ENCODE results near the gene EIF4G3. TPM values are rescaled to one million over a fixed set of nuclear protein-coding genes. Genes with fewer than 3 reads are reported as not detected.
"Not testable (repeated sequence)": the region's sequence is repeated elsewhere in the genome, so short reads cannot be mapped to it uniquely, and the experiment has no call there.

The EIF4G3 gene
- total RNA-seq, 1 donor from 2014 or later = 27.3 TPM

GRCh38 chr1:21174230-21174629 lies 2.5 kb downstream of the EIF4G3 start:
- TF ChIP-seq, protein P1, sequence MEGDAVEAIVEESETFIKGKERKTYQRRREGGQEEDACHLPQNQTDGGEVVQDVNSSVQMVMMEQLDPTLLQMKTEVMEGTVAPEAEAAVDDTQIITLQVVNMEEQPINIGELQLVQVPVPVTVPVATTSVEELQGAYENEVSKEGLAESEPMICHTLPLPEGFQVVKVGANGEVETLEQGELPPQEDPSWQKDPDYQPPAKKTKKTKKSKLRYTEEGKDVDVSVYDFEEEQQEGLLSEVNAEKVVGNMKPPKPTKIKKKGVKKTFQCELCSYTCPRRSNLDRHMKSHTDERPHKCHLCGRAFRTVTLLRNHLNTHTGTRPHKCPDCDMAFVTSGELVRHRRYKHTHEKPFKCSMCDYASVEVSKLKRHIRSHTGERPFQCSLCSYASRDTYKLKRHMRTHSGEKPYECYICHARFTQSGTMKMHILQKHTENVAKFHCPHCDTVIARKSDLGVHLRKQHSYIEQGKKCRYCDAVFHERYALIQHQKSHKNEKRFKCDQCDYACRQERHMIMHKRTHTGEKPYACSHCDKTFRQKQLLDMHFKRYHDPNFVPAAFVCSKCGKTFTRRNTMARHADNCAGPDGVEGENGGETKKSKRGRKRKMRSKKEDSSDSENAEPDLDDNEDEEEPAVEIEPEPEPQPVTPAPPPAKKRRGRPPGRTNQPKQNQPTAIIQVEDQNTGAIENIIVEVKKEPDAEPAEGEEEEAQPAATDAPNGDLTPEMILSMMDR (conservative IDR thresholded peaks at IDR 0.05; ENCODE audit: low read depth, low read length) = no peak
- DNase-seq (ENCODE audit: low read depth) = no peak
- peak overlapping the region; percentile 97 for H3K4me3 ChIP-seq (ENCODE audit: low read depth, low read length)

DNA sequence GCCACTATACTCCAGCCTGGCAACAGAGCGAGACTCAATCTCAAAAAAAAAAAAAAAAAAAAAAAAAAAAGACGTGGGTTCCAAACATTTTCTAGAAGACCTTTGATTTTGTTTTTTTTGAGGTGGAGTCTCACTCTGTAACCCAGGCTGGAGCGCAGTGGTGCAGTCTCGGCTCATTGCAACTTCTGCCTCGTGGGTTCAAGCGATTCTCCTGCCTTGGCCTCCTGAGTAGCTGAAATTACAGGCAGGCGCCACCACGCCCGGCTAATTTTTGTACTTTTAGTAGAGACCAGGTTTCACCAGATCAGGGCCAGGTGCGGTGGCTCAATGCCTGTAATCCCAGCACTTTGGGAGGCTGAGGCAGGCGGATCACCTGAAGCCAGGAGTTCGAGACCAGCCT lies 3.6 kb downstream of the EIF4G3 start:
- not testable (repeated sequence) for DNase-seq (ENCODE audit: low read depth); H3K4me3 ChIP-seq (ENCODE audit: low read depth, low read length)

- H3K4me3 ChIP-seq (ENCODE audit: low read depth, low read length); DNase-seq (ENCODE audit: low read depth): not testable (repeated sequence)
These were observed 5.9 kb downstream of the EIF4G3 start for GRCh38 chr1:21170837-21171236.

GRCh38 chr1:21168444-21168843 lies 8.3 kb downstream of the EIF4G3 start:
- DNase-seq (ENCODE audit: low read depth) = no peak
- TF ChIP-seq, protein P1 (conservative IDR thresholded peaks at IDR 0.05; ENCODE audit: low read depth, low read length) = no peak
- no peak overlapping the region for H3K4me3 ChIP-seq (ENCODE audit: low read depth, low read length)

GRCh38 chr1:21165646-21166045 lies 11.1 kb downstream of the EIF4G3 start:
- TF ChIP-seq, protein P1 (conservative IDR thresholded peaks at IDR 0.05; ENCODE audit: low read depth, low read length) = no peak
- no peak overlapping the region for H3K4me3 ChIP-seq (ENCODE audit: low read depth, low read length)
- no peak for DNase-seq (ENCODE audit: low read depth)

DNA sequence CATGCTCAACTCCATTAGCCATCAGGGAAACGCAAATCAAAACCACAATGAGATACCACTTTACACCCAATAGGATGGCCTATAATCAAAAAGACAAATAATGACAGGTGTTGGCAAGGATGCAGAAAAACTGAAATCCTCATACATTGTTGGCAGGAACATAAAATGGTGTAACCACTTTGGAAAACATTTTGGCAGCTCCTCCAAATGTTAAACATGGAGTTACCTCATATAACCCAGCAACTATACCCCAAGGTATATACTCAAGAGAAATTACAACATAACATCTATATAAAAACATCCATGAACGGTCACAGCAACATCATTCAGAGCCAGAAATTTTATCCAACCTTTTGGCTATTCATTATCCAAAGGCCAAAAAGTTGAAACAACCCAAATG lies 11.6 kb downstream of the EIF4G3 start:
- no peak overlapping the region for H3K4me3 ChIP-seq (ENCODE audit: low read depth, low read length)
- DNase-seq (ENCODE audit: low read depth) = no peak
- TF ChIP-seq, protein P1 (conservative IDR thresholded peaks at IDR 0.05; ENCODE audit: low read depth, low read length) = no peak

DNA sequence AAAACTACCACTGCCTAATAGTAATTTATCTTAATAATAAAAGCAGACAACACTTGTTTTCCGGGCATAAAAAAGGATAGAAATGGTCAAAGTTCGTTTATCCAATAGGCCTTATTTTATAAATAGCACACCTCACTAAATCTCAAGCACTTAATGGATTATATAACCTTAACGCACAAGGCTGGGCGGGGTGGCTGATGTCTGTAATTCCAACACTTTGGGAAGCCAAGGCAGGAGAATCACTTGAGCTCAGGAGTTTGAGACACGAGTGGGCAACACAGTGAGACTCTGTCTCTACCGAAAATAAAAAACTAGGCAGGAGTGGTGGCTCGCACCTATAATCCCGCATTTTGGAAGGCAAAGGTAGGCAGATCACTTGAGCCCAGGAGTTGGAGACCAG lies 12.4 kb downstream of the EIF4G3 start:
- DNase-seq (ENCODE audit: low read depth) = no peak
- TF ChIP-seq, protein P1 (conservative IDR thresholded peaks at IDR 0.05; ENCODE audit: low read depth, low read length) = no peak
- H3K4me3 ChIP-seq (ENCODE audit: low read depth, low read length) = no peak overlapping the region

DNA sequence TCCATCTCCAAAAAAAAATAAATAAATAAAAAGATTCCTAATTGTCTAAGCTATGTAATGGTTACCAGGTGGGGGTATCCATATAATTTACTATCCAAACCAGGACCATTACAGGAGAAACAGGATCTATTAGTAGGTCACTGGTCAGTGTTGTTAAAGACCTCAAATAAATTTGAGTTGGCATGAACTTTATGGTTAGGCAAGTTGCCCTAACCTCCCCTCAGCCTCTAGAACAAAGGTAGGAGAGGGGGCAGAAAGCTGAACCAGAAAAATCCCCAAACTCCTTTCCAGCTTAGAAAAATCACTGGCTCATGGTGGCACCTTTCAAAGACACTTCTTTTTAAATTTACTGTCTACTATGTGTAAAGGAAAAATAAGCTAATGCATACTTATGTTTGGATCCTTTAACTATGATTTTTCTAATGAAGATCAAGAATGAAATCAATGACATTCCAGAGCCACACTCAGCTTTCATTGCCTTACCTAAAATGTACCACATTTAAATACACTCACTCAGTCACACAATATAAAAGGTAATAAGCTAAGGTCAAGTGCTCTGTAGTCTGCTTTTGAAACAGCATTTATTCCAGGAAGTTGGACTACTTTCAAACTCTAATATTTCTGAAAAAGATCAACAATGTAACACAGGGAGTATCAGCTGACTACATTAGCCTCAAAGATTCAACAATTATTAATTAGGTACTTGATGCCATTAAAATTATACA lies 13.8 kb downstream of the EIF4G3 start:
- DNase-seq (ENCODE audit: low read depth) = no peak
- TF ChIP-seq, protein P1 (conservative IDR thresholded peaks at IDR 0.05; ENCODE audit: low read depth, low read length) = no peak

More for the DNA sequence above, 13.8 kb downstream of the EIF4G3 start:
- H3K4me3 ChIP-seq (ENCODE audit: low read depth, low read length) = no peak overlapping the region
